ENCODE data around the gene SNTN. TPM values are rescaled to one million over a fixed set of nuclear protein-coding genes. Genes with fewer than 3 reads are reported as not detected.

The SNTN gene
- total and polyA plus RNA-seq, 2 experiments from 2014 or later = 0.70 TPM; not detected in 1

DNA sequence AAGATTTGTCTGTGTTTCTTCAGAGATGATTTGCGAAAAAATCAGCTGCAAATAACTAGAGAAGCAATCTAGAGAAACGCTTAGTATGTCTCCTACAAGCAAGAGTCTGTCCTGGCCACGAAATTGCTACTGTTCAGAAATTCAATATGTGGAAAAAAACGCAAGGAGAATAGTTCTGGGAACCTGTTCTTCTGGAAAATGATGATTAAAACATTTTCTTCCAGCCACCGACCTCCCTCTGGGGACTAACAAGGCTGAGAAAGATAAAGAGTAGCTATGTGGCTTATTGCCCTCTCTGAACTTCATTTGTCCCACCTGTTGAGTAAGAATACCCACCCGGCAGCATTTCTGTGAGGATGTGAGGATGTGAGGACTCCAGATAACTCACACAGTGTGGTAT lies 31.6 kb downstream of the SNTN start (continued):
- TF ChIP-seq ZNF114 (CRISPR knock-in tag; IDR thresholded peaks at IDR 0.05) = no peak
- no peak for TF ChIP-seq CREB1 (CRISPR knock-in tag; IDR thresholded peaks at IDR 0.05; ENCODE audit: low read depth)
- TF ChIP-seq, protein P1, sequence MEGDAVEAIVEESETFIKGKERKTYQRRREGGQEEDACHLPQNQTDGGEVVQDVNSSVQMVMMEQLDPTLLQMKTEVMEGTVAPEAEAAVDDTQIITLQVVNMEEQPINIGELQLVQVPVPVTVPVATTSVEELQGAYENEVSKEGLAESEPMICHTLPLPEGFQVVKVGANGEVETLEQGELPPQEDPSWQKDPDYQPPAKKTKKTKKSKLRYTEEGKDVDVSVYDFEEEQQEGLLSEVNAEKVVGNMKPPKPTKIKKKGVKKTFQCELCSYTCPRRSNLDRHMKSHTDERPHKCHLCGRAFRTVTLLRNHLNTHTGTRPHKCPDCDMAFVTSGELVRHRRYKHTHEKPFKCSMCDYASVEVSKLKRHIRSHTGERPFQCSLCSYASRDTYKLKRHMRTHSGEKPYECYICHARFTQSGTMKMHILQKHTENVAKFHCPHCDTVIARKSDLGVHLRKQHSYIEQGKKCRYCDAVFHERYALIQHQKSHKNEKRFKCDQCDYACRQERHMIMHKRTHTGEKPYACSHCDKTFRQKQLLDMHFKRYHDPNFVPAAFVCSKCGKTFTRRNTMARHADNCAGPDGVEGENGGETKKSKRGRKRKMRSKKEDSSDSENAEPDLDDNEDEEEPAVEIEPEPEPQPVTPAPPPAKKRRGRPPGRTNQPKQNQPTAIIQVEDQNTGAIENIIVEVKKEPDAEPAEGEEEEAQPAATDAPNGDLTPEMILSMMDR (conservative IDR thresholded peaks at IDR 0.05; ENCODE audit: low read depth in 2 of 2) = no peak
- TF ChIP-seq JUNB (IDR thresholded peaks at IDR 0.05; ENCODE audit: unreplicated experiment) = no peak
- TF ChIP-seq EZH2 (IDR thresholded peaks at IDR 0.05; ENCODE audit: low read depth, unreplicated experiment) = no peak
- TF ChIP-seq STAT1 (IDR thresholded peaks at IDR 0.05; ENCODE audit: unreplicated experiment) = no peak
- no peak for TF ChIP-seq POLR2AphosphoS5 (IDR thresholded peaks at IDR 0.05; ENCODE audit: low read depth)
- TF ChIP-seq ZNF331 (CRISPR knock-in tag; IDR thresholded peaks at IDR 0.05; ENCODE audit: low read depth) = no peak

DNA sequence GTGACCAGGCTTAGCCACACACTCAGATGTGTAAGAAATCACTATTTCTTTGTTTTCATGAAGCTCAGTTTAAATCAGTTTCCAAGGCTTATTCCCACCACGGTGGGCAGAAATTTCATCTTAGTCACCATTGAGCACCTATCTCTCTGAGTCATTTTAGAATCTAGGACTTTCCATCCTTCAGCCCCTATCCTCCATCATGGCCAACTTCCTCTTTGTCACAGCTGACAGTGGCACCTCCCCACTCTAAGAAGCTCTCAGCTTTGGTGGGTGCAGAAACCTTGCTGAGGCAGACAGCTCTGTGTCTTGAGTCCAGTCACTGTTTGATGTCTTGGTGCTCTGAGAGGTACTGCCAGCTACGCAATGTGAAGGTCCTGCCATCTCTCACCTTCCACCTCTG lies 32.9 kb downstream of the SNTN start:
- no peak overlapping the region for H3K27ac Mint-ChIP-seq
- Histone ChIP-seq H3K4me3 (no peak overlapping the region), H3K4me1 (ENCODE audit: insufficient read depth) (no peaks in the 10 kb centered on the region), H3K36me3 (ENCODE audit: insufficient read depth) (no peaks in the 10 kb centered on the region), H3K79me2 (replicated peaks; ENCODE audit: insufficient read depth) (no peaks in the 10 kb centered on the region), H3K27me3 (ENCODE audit: insufficient read depth) (no peaks in the 10 kb centered on the region), H2AFZ (no peak overlapping the region), H3K4me2 (no peak overlapping the region), H3K27ac (ENCODE audit: low read depth) (no peak overlapping the region), H4K20me1 (replicated peaks; ENCODE audit: insufficient read depth) (no peaks in the 10 kb centered on the region), H3K9me2 (ENCODE audit: insufficient read depth) (no peaks in the 10 kb centered on the region), H3F3A (replicated peaks; ENCODE audit: low read depth) (no peaks in the 10 kb centered on the region)
- no peak for TF ChIP-seq STAT1 (IDR thresholded peaks at IDR 0.05; ENCODE audit: unreplicated experiment)
- TF ChIP-seq JUNB (IDR thresholded peaks at IDR 0.05; ENCODE audit: unreplicated experiment) = no peak
- TF ChIP-seq EZH2phosphoT487 (IDR thresholded peaks at IDR 0.05; ENCODE audit: unreplicated experiment) = no peak
- TF ChIP-seq, protein P2, sequence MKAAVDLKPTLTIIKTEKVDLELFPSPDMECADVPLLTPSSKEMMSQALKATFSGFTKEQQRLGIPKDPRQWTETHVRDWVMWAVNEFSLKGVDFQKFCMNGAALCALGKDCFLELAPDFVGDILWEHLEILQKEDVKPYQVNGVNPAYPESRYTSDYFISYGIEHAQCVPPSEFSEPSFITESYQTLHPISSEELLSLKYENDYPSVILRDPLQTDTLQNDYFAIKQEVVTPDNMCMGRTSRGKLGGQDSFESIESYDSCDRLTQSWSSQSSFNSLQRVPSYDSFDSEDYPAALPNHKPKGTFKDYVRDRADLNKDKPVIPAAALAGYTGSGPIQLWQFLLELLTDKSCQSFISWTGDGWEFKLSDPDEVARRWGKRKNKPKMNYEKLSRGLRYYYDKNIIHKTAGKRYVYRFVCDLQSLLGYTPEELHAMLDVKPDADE (IDR thresholded peaks at IDR 0.05) = no peak
- TF ChIP-seq, protein P3, sequence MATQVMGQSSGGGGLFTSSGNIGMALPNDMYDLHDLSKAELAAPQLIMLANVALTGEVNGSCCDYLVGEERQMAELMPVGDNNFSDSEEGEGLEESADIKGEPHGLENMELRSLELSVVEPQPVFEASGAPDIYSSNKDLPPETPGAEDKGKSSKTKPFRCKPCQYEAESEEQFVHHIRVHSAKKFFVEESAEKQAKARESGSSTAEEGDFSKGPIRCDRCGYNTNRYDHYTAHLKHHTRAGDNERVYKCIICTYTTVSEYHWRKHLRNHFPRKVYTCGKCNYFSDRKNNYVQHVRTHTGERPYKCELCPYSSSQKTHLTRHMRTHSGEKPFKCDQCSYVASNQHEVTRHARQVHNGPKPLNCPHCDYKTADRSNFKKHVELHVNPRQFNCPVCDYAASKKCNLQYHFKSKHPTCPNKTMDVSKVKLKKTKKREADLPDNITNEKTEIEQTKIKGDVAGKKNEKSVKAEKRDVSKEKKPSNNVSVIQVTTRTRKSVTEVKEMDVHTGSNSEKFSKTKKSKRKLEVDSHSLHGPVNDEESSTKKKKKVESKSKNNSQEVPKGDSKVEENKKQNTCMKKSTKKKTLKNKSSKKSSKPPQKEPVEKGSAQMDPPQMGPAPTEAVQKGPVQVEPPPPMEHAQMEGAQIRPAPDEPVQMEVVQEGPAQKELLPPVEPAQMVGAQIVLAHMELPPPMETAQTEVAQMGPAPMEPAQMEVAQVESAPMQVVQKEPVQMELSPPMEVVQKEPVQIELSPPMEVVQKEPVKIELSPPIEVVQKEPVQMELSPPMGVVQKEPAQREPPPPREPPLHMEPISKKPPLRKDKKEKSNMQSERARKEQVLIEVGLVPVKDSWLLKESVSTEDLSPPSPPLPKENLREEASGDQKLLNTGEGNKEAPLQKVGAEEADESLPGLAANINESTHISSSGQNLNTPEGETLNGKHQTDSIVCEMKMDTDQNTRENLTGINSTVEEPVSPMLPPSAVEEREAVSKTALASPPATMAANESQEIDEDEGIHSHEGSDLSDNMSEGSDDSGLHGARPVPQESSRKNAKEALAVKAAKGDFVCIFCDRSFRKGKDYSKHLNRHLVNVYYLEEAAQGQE (IDR thresholded peaks at IDR 0.05; ENCODE audit: unreplicated experiment) = no peak
- TF ChIP-seq EZH2 (IDR thresholded peaks at IDR 0.05; ENCODE audit: low read depth, unreplicated experiment) = no peak
- no peak for TF ChIP-seq ZNF331 (CRISPR knock-in tag; IDR thresholded peaks at IDR 0.05; ENCODE audit: low read depth)
- no peak for TF ChIP-seq NANOG (IDR thresholded peaks at IDR 0.05; ENCODE audit: borderline replicate concordance)
- TF ChIP-seq, protein P1 (conservative IDR thresholded peaks at IDR 0.05; ENCODE audit: low read depth in 2 of 2) = no peak
- no peak overlapping the region for H3K4me3 Mint-ChIP-seq
- H3K27me3 Mint-ChIP-seq (ENCODE audit: insufficient read depth, low read depth, poor library complexity) = no peaks in the 10 kb centered on the region
- H3K9me3 Mint-ChIP-seq = no peaks in the 10 kb centered on the region
- DNase-seq (ENCODE audit: low spot score) (no peak), ATAC-seq (no peak)
- H3K4me1 Mint-ChIP-seq = no peaks in the 10 kb centered on the region; the same call in 2 of the 3 replicates
- H3K36me3 Mint-ChIP-seq (ENCODE audit: low read depth) = no peaks in the 10 kb centered on the region
